CD4-positive, alpha-beta T cell (primary cell): Measurements from ENCODE around the gene CXCR6. TPM values are rescaled to one million over a fixed set of nuclear protein-coding genes. Genes with fewer than 3 reads are reported as not detected.

Experiments
- ATAC-seq: fragments of 200-7000 bp; cut with Tn5 transposase; one replicate; pipeline ENCODE4 v1.10.0; 2022; ENCODE audit warnings: mild to moderate bottlenecking; ENCODE audit not compliant: poor library complexity
- CTCF ChIA-PET: fragments of 350-600 bp; sonication (Branson Sonifier 250); formaldehyde crosslinking; loops from one replicate; lab custom pipeline; 2021; ENCODE audit warnings: antibody characterized with exemption, inconsistent platforms; lab: Charles Lee
- POLR2A ChIA-PET: fragments of 350-600 bp; sonication (Branson Sonifier 250); formaldehyde crosslinking; loops from one replicate; lab custom pipeline; 2021; ENCODE audit warnings: antibody characterized with exemption, inconsistent platforms; lab: Charles Lee
- DNase-seq, 14 experiments: peaks; one replicate each; pipeline ENCODE4 v3.0.0-alpha.2; 2013 to 2020; ENCODE audit warnings: mixed read lengths in 2 of 14
- H3K27ac ChIP-seq, 2 donors: one replicate each; pipeline versions ENCODE4 v1.5.1 to v1.7.0; 2013; ENCODE audit warnings: low read length in 2 of 2, low read depth in 1 of 2, mild to moderate bottlenecking in 1 of 2
- H3K27me3 ChIP-seq, 2 experiments: 1 replicate in 1 of 2; 2 replicates in 1 of 2; pipeline versions ENCODE4 v1.6.1 to v1.7.0; 2013; ENCODE audit warnings: low read length in 2 of 2, control low read depth in 1 of 2, mild to moderate bottlenecking in 1 of 2, moderate library complexity in 1 of 2; ENCODE audit not compliant: insufficient read depth in 2 of 2, control insufficient read depth in 1 of 2
- H3K36me3 ChIP-seq: one replicate; pipeline ENCODE4 v1.6.1; 2013; ENCODE audit warnings: low read length, control low read depth; ENCODE audit not compliant: insufficient read depth
- H3K4me1 ChIP-seq: one replicate; pipeline ENCODE4 v1.6.1; 2013; ENCODE audit warnings: low read length, control low read depth; ENCODE audit not compliant: insufficient read depth
- H3K4me3 ChIP-seq: one replicate; pipeline ENCODE4 v1.5.1; 2013; ENCODE audit warnings: mild to moderate bottlenecking, low read length, moderate library complexity
- H3K9me3 ChIP-seq, 2 experiments: 1 replicate in 1 of 2; 2 replicates in 1 of 2; pipeline versions ENCODE4 v1.6.1 to v1.7.0; 2013; ENCODE audit warnings: low read length in 2 of 2, mild to moderate bottlenecking in 2 of 2, control low read depth in 1 of 2, moderate library complexity in 1 of 2; ENCODE audit not compliant: control insufficient read depth in 1 of 2, insufficient read depth in 1 of 2
- H3K27ac Mint-ChIP-seq: one replicate; pipeline ENCODE4 v1.8.0; 2020; ENCODE audit warnings: mixed read lengths
- H3K27me3 Mint-ChIP-seq: one replicate; pipeline ENCODE4 v1.8.0; 2021; ENCODE audit warnings: mixed read lengths
- H3K36me3 Mint-ChIP-seq: one replicate; pipeline ENCODE4 v1.8.0; 2021; ENCODE audit warnings: low read depth, mixed read lengths
- H3K4me1 Mint-ChIP-seq: one replicate; pipeline ENCODE4 v1.8.0; 2021; ENCODE audit warnings: low read depth, mixed read lengths
- H3K4me3 Mint-ChIP-seq: one replicate; pipeline ENCODE4 v1.8.0; 2020; ENCODE audit warnings: mild to moderate bottlenecking, mixed read lengths
- H3K9me3 Mint-ChIP-seq: one replicate; pipeline ENCODE4 v1.8.0; 2020; ENCODE audit warnings: mixed read lengths
- intact Hi-C, 2 experiments: fragments of 100-400 bp; cut with DNase I in 1 of 2; cut with micrococcal nuclease in 1 of 2; formaldehyde crosslinking; loops; one replicate each; pipeline versions ENCODE4 v1.15.1 to v1.9.0; 2023 to 2025; cut with DNase I, micrococcal nuclease
- total RNA-seq, 174 experiments: library from RNA in 2 of 174; stranded (reverse) in 2 of 174; gene quantifications; one replicate each; pipeline ENCODE4 v1.2.3 and lab custom pipeline; 2021 to 2026
- TF ChIP-seq, protein P1 (sequence below): fragments of 200-600 bp; IDR thresholded peaks from one replicate; pipeline ENCODE4 v1.8.0; 2022; ENCODE audit warnings: antibody characterized with exemption, mild to moderate bottlenecking

Gene CXCR6
- total RNA-seq, 2 experiments from 2014 or later: 1.7 to 2.0 TPM

DNA sequence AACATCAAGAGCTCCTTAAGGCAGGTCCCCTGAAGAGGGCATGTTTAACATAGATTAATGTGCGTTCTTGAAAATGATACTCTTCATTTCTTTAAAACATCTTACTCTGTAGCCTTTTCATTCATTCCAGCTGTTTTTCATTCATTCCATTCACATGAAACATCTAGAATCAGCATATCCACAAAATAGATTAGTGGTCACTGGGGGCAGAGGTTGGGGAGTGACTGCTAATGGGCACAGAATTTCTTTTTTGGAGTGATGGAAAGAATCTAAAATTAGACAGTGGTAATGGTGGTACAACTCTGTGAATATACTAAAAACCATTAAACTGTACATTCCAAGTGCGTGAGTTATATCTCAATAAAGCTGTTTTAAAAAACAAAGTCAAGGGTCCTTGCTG is 15.4 kb upstream of the CXCR6 start:
- ATAC-seq: no peak
- POLR2A ChIA-PET: no interaction called here
- no peaks in the 10 kb centered on the region for H3K27me3 Mint-ChIP-seq
- Histone ChIP-seq H3K27ac (no peak overlapping the region), H3K9me3 (no peaks in the 10 kb centered on the region), H3K4me1 (peaks cover 7% of the 10 kb centered on the region), H3K27me3 (no peaks in the 10 kb centered on the region), H3K36me3 (peaks cover 88% of the 10 kb centered on the region), H3K4me3 (no peak overlapping the region)
- H3K36me3 Mint-ChIP-seq: peaks cover 89% of the 10 kb centered on the region
- H3K4me3 Mint-ChIP-seq: no peak overlapping the region
- TF ChIP-seq, protein P1, sequence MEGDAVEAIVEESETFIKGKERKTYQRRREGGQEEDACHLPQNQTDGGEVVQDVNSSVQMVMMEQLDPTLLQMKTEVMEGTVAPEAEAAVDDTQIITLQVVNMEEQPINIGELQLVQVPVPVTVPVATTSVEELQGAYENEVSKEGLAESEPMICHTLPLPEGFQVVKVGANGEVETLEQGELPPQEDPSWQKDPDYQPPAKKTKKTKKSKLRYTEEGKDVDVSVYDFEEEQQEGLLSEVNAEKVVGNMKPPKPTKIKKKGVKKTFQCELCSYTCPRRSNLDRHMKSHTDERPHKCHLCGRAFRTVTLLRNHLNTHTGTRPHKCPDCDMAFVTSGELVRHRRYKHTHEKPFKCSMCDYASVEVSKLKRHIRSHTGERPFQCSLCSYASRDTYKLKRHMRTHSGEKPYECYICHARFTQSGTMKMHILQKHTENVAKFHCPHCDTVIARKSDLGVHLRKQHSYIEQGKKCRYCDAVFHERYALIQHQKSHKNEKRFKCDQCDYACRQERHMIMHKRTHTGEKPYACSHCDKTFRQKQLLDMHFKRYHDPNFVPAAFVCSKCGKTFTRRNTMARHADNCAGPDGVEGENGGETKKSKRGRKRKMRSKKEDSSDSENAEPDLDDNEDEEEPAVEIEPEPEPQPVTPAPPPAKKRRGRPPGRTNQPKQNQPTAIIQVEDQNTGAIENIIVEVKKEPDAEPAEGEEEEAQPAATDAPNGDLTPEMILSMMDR: no peak
- no peak overlapping the region for H3K27ac Mint-ChIP-seq
- CTCF ChIA-PET: interaction anchor here (2.2 kb wide), 1 partner anchor 166 kb away, joined by 18 read pairs; no protein-coding TSS in a partner anchor
- H3K4me1 Mint-ChIP-seq: peaks cover 9% of the 10 kb centered on the region
- no peaks in the 10 kb centered on the region for H3K9me3 Mint-ChIP-seq
- no peak for DNase-seq
- intact Hi-C loops: loop anchor here (1.0 to 10.0 kb wide), 4 partner anchors 261 to 883 kb away; no protein-coding TSS in a partner anchor

DNA sequence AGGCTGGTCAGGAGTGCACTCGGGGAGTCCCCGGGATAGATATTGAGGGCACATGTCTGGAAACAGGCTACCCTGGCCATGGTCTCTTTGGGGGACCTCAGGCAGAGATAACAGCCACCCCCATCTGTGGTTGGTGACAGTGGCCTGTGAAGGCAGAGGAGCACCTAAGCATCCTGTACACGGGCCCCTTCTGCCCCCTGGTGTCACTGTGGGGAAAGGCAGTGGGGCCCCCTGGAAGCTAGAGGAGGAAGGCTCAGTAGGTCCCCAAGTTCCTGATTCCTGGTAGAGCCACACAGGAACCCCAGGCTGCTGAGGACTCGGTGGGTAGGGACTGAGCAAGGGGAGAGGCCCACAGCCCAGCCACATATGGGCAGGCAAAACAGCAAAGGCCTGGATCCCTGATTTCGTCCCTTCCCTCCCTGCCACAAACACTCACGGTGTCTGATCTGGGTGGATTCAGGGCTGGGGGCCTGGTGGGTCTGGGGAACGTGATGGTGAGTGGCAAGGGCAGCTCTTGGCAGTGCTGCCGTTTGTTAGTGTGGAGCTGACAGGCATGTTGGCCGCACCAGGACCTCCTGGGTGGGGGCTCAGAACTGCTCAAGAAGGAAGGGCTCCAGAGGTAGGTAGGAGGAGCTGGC is 14.1 kb upstream of the CXCR6 start:
- Histone ChIP-seq H3K27ac (no peak overlapping the region), H3K9me3 (no peaks in the 10 kb centered on the region), H3K4me1 (peaks cover 7% of the 10 kb centered on the region), H3K27me3 (no peaks in the 10 kb centered on the region), H3K4me3 (no peak overlapping the region), H3K36me3 (peaks cover 88% of the 10 kb centered on the region)
- H3K4me3 Mint-ChIP-seq: no peak overlapping the region
- TF ChIP-seq, protein P1: peak; percentile 72
- ATAC-seq (peak; percentile 99), DNase-seq (peak; percentile 49 to 79 (median 62))
- peaks cover 91% of the 10 kb centered on the region for H3K36me3 Mint-ChIP-seq
- H3K4me1 Mint-ChIP-seq: peaks cover 5% of the 10 kb centered on the region
- peak overlapping the region; percentile 30 for H3K27ac Mint-ChIP-seq
- H3K27me3 Mint-ChIP-seq: no peaks in the 10 kb centered on the region
- ChIA-PET CTCF (interaction anchor here (0.7 to 2.6 kb wide), 13 partner anchors 10 to 422 kb away, joined by 3 to 18 read pairs (median 4); no protein-coding TSS in a partner anchor), POLR2A (interaction anchor here (1.0 kb wide), 1 partner anchor 88 kb away, joined by 3 read pairs; the partner anchor contains the start of gene LZTFL1)
- H3K9me3 Mint-ChIP-seq: no peaks in the 10 kb centered on the region
- intact Hi-C loops: loop anchor here (1.0 to 10.0 kb wide), 4 partner anchors 168 to 884 kb away; no protein-coding TSS in a partner anchor

GRCh38 chr3:45931496-45931895 is 11.8 kb upstream of the CXCR6 start:
- Histone ChIP-seq H3K36me3 (peaks cover 97% of the 10 kb centered on the region), H3K27me3 (no peaks in the 10 kb centered on the region), H3K4me1 (peaks cover 7% of the 10 kb centered on the region), H3K4me3 (no peak overlapping the region), H3K9me3 (no peaks in the 10 kb centered on the region), H3K27ac (no peak overlapping the region)
- Mint-ChIP-seq H3K4me3 (no peak overlapping the region), H3K9me3 (no peaks in the 10 kb centered on the region), H3K27me3 (no peaks in the 10 kb centered on the region), H3K36me3 (peaks cover 100% of the 10 kb centered on the region), H3K27ac (no peak overlapping the region), H3K4me1 (peaks cover 5% of the 10 kb centered on the region)
- TF ChIP-seq, protein P1: no peak
- ATAC-seq: no peak
- no peak for DNase-seq
- CTCF ChIA-PET: interaction anchor here (0.6 to 2.6 kb wide), 3 partner anchors 144 to 148 kb away, joined by 3 to 14 read pairs (median 6); no protein-coding TSS in a partner anchor
- intact Hi-C loops: no loop called here
- POLR2A ChIA-PET: interaction anchor here (0.7 to 1.1 kb wide), 2 partner anchors 152 to 238 kb away, joined by 3 read pairs; no protein-coding TSS in a partner anchor
